Measurements from ENCODE around the gene SERTAD2.

The SERTAD2 gene

GRCh38 chr2:64581777-64582539 lies 71.8 kb downstream of the SERTAD2 start:
- H3K36me3 ChIP-seq (ENCODE audit: insufficient read depth, low read length): peaks cover 19% of the 10 kb centered on the region
- no peak overlapping the region for H3K4me3 ChIP-seq (ENCODE audit: low read length)
- no peak overlapping the region for H2AFZ ChIP-seq (ENCODE audit: low read depth, low read length)
- H3K9me3 ChIP-seq (ENCODE audit: low read length): no peaks in the 10 kb centered on the region
- H3K27me3 ChIP-seq (ENCODE audit: insufficient read depth, low read length): no peaks in the 10 kb centered on the region
- peaks cover 2% of the 10 kb centered on the region for H3K4me1 ChIP-seq (ENCODE audit: insufficient read depth, low read length)

All from neuron (in vitro differentiated cells).